Activated CD8-positive, alpha-beta T cell treated with anti-CD3 and anti-CD28 coated beads for 36 hours (primary cell): ENCODE results near the gene TNFRSF4. TPM values are rescaled to one million over a fixed set of nuclear protein-coding genes. Genes with fewer than 3 reads are reported as not detected.

Experiments used
- ATAC-seq: fragments of 200-7000 bp; cut with Tn5 transposase; one replicate; pipeline ENCODE4 v1.10.0; 2021; ENCODE audit warnings: mild to moderate bottlenecking, moderate library complexity
- CTCF ChIA-PET: fragments of 350-600 bp; sonication (Branson Sonifier 250); formaldehyde crosslinking; loops from one replicate; lab custom pipeline; 2021; ENCODE audit warnings: antibody characterized with exemption; lab: Charles Lee
- POLR2A ChIA-PET: fragments of 350-600 bp; sonication (Branson Sonifier 250); formaldehyde crosslinking; loops from one replicate; lab custom pipeline; 2021; ENCODE audit warnings: antibody characterized with exemption; lab: Charles Lee
- DNase-seq: peaks from one replicate; pipeline ENCODE4 v3.0.0-alpha.2; 2020
- H3K27ac Mint-ChIP-seq: one replicate; pipeline ENCODE4 v1.8.0; 2021; ENCODE audit warnings: mild to moderate bottlenecking, mixed read lengths
- H3K27me3 Mint-ChIP-seq: one replicate; pipeline ENCODE4 v1.8.0; 2021; ENCODE audit warnings: mixed read lengths
- H3K36me3 Mint-ChIP-seq: one replicate; pipeline ENCODE4 v1.8.0; 2021; ENCODE audit warnings: low read depth, mixed read lengths
- H3K4me1 Mint-ChIP-seq: one replicate; pipeline ENCODE4 v1.8.0; 2021; ENCODE audit warnings: low read depth, mixed read lengths
- H3K4me3 Mint-ChIP-seq: one replicate; pipeline ENCODE4 v1.8.0; 2021; ENCODE audit warnings: mild to moderate bottlenecking, moderate library complexity, mixed read lengths
- H3K9me3 Mint-ChIP-seq: one replicate; pipeline ENCODE4 v1.8.0; 2021; ENCODE audit warnings: mixed read lengths
- intact Hi-C: fragments of 100-400 bp; cut with micrococcal nuclease; formaldehyde crosslinking; loops from one replicate; pipeline ENCODE4 v1.10.0; 2022
- total RNA-seq, 2 experiments: library from RNA; stranded (reverse); gene quantifications; one replicate each; pipeline ENCODE4 v1.2.3, GENCODE V29; 2021
- TF ChIP-seq, protein P1 (sequence below): fragments of 200-600 bp; IDR thresholded peaks from one replicate; pipeline ENCODE4 v1.8.0; 2022; ENCODE audit warnings: antibody characterized with exemption, mild to moderate bottlenecking

TNFRSF4 gene
- total RNA-seq, 2 experiments from 2014 or later, result 137 to 142 TPM

DNA sequence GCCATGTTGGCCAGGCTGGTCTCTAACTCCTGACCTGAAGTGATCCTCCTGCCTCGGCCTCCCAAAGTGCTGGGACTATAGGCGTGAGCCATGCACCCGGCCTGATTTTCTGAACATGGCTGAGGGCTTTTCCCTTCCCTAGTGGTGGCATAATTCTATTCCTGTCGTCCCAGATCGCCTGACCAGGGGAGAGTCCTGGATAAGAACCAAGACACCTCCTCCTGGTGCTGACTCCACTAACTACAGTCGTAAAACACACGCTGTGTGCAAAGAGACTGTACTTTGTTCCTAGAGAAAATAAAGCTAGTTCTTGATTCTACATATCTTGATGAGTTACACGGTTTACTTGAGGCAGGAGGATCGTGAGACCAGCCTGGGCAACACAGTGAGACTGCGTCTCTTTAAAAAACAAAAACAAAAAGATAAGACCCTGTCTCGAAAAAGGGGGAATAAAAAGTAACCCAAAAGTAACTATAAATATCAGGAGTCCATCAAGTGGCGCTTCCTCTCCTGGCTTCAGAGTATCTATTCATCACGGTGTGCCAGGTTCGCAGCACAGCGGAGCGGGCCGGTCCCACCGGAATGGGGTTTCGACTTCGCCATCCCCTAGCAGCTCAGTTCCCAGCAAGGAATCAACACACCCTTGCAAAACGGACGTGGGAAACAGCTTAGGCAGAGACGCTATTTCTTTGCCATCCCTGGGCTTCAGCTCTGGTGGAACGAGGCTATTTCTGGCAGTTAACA lies 16.9 kb upstream of the TNFRSF4 start:
- ATAC-seq, result no peak
- TF ChIP-seq, protein P1, sequence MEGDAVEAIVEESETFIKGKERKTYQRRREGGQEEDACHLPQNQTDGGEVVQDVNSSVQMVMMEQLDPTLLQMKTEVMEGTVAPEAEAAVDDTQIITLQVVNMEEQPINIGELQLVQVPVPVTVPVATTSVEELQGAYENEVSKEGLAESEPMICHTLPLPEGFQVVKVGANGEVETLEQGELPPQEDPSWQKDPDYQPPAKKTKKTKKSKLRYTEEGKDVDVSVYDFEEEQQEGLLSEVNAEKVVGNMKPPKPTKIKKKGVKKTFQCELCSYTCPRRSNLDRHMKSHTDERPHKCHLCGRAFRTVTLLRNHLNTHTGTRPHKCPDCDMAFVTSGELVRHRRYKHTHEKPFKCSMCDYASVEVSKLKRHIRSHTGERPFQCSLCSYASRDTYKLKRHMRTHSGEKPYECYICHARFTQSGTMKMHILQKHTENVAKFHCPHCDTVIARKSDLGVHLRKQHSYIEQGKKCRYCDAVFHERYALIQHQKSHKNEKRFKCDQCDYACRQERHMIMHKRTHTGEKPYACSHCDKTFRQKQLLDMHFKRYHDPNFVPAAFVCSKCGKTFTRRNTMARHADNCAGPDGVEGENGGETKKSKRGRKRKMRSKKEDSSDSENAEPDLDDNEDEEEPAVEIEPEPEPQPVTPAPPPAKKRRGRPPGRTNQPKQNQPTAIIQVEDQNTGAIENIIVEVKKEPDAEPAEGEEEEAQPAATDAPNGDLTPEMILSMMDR, result no peak
- H3K27ac Mint-ChIP-seq, result peak overlapping the region; percentile 93
- POLR2A ChIA-PET, result interaction anchor here (0.7 to 7.9 kb wide), 9 partner anchors 15 to 212 kb away, joined by 3 to 64 read pairs (median 3); partner anchors contain the start of genes C1QTNF12, TNFRSF4 and UBE2J2
- H3K27me3 Mint-ChIP-seq, result no peaks in the 10 kb centered on the region
- H3K36me3 Mint-ChIP-seq, result peaks cover 35% of the 10 kb centered on the region
- H3K4me3 Mint-ChIP-seq, result peak overlapping the region; percentile 95
- CTCF ChIA-PET, result interaction anchor here (0.9 to 2.7 kb wide), 6 partner anchors 15 to 109 kb away, joined by 3 to 14 read pairs (median 4); partner anchors contain the start of gene C1QTNF12
- intact Hi-C loops, result no loop called here
- no peak for DNase-seq
- H3K4me1 Mint-ChIP-seq, result peaks cover 34% of the 10 kb centered on the region
- H3K9me3 Mint-ChIP-seq, result no peaks in the 10 kb centered on the region

DNA sequence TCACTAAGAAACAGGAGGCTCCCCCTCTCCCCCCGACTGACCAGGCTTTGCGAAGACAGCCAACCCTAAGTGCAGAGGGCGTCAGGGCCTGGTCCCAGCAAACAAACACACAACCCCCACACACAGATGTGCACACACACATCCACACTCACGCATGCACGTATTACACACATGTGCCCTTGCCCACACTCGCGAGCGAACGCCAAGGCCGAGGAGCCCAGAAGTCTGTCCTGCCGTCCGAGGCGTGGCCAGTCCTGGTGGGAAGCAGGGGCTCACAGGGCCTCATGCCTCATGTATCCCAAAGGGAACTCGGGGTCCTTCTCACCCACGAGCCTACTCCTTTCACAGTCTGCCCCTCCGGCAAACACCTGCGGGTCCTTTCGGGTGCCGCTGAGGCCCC lies 15.8 kb upstream of the TNFRSF4 start:
- ChIA-PET CTCF (interaction anchor here (1.0 to 2.7 kb wide), 3 partner anchors 108 to 211 kb away, joined by 3 to 9 read pairs (median 3); no protein-coding TSS in a partner anchor), POLR2A (interaction anchor here (0.8 to 7.9 kb wide), 3 partner anchors 9 to 108 kb away, joined by 3 to 64 read pairs (median 5); partner anchors contain the start of gene TNFRSF4)
- Mint-ChIP-seq H3K27me3 (no peaks in the 10 kb centered on the region), H3K27ac (no peak overlapping the region), H3K9me3 (no peaks in the 10 kb centered on the region), H3K4me3 (peak overlapping the region; percentile 95), H3K36me3 (peaks cover 42% of the 10 kb centered on the region), H3K4me1 (peaks cover 38% of the 10 kb centered on the region)
- DNase-seq (no peak), ATAC-seq (no peak)
- intact Hi-C loops, result no loop called here
- TF ChIP-seq, protein P1, result no peak

DNA sequence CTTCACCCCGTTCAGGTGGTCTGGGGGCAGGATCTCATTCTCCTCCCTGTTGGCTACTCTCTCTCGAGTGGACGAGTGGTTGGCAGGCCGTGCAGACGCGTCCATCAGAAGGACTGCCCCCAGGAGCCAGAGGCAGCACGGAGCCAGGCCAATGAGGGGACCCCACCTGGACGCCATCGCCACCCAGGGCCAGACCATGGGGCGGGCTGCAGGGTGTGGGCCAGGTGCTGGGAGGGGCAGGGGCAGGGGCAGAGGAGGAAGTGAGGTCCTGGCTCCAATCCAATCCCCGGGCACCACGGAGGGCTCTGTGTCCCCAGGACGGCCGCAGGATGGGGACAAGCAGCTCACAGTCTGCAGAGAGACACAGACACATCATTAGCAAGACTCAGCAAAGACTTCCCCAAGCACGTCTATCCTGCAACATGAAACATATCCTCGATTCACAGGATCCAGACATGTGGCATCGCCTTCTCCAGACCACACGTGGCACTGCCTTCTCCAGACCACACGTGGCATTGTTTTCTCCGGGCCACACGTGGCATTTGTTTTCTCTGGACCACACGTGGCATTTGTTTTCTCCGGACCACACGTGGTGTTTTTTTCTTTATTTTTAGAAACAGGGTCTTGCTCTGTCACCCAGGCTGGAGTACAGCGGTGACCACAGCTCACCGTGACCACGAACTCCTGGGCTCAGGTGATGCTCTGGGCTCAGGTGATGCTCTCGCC lies 14.8 kb upstream of the TNFRSF4 start:
- H3K36me3 Mint-ChIP-seq, result peaks cover 36% of the 10 kb centered on the region
- ChIA-PET CTCF (interaction anchor here (1.0 to 2.7 kb wide), 3 partner anchors 107 to 210 kb away, joined by 3 to 9 read pairs (median 3); no protein-coding TSS in a partner anchor), POLR2A (interaction anchor here (1.4 to 7.9 kb wide), 3 partner anchors 13 to 107 kb away, joined by 3 to 64 read pairs (median 5); partner anchors contain the start of gene TNFRSF4)
- DNase-seq (no peak), ATAC-seq (no peak)
- TF ChIP-seq, protein P1, result no peak
- H3K4me3 Mint-ChIP-seq, result no peak overlapping the region
- H3K9me3 Mint-ChIP-seq, result no peaks in the 10 kb centered on the region
- peaks cover 28% of the 10 kb centered on the region for H3K4me1 Mint-ChIP-seq
- no peaks in the 10 kb centered on the region for H3K27me3 Mint-ChIP-seq
- intact Hi-C loops, result no loop called here
- no peak overlapping the region for H3K27ac Mint-ChIP-seq

DNA sequence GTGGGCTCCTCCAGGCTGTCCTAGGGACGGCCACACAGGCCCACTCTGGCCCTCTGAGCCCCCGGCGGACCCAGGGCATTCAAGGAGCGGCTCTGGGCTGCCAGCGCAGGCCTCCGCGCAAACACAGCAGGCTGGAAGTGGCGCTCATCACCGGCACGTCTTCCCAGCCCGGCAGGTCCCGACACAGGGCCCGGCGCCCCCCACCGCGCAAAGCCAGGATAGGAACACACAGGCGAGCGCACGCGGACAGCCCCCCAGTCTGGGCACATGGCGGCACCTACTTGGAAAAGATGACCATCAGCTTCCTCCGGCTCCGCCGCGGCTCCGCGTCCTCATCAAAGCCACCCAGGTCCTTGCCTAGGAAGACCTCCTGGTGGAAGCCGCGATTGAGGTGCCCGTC lies 14.2 kb upstream of the TNFRSF4 start:
- intact Hi-C loops, result no loop called here
- H3K27me3 Mint-ChIP-seq, result no peaks in the 10 kb centered on the region
- H3K36me3 Mint-ChIP-seq, result peaks cover 33% of the 10 kb centered on the region
- no peak for ATAC-seq
- no peak overlapping the region for H3K4me3 Mint-ChIP-seq
- H3K9me3 Mint-ChIP-seq, result no peaks in the 10 kb centered on the region
- DNase-seq, result no peak
- H3K4me1 Mint-ChIP-seq, result peaks cover 23% of the 10 kb centered on the region
- TF ChIP-seq, protein P1, result no peak
- POLR2A ChIA-PET, result interaction anchor here (1.4 to 7.9 kb wide), 2 partner anchors 13 to 23 kb away, joined by 3 to 64 read pairs; partner anchors contain the start of gene TNFRSF4
- H3K27ac Mint-ChIP-seq, result no peak overlapping the region
- CTCF ChIA-PET, result interaction anchor here (2.7 kb wide), 1 partner anchor 106 kb away, joined by 9 read pairs; no protein-coding TSS in a partner anchor
